Fibroblast of skin of back (primary cell): Measurements from ENCODE around the gene ADCY10.
"Not testable (repeated sequence)": the region's sequence is repeated elsewhere in the genome, so short reads cannot be mapped to it uniquely, and the experiment has no call there.

ENCODE experiments used
- DNase-seq: peaks from one replicate; pipeline ENCODE4 v3.0.0-alpha.2; 2013

Gene ADCY10

DNA sequence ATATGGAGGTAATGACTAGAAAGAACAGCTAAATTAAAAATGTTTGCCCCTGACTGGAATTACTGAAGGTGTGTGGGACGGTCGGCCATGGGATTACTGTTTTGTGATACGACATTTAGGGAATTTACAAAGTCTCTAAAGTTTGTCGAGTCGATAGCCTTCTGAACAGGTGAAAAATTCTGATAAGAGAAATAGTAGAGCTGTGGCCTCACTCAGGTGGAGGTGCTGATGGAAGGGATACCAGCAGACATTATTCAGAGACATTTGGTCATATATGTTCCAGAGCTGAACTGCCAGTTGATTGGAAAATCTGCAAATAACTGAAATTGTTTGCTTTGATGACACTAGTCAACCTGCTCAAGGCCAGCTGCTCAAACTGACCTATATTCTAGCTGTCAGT is 71.1 kb downstream of the ADCY10 start:
- DNase-seq: no peak

- no peak for DNase-seq
Measured at GRCh38 chr1:167841530-167841929, 72.4 kb downstream of the ADCY10 start.

DNA sequence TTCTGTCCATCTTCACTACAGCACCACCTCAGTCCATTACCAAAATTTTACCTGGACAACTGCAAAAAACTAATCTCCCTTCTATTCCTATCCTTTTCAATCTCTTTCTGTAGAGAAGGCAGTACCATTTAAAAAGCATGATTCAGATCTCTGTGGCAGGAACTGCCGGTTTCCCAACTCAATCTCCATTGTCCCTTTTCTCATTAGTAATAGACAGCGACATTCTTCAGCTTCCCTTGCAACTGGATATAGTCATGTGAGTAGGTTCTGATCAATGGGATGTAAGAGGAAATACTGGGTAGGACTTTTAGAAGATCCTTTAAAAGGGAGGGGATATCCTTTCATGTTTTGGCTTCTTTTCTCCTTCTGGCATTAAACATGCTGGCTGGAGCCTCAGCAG is 74.9 kb downstream of the ADCY10 start:
- DNase-seq: no peak

DNA sequence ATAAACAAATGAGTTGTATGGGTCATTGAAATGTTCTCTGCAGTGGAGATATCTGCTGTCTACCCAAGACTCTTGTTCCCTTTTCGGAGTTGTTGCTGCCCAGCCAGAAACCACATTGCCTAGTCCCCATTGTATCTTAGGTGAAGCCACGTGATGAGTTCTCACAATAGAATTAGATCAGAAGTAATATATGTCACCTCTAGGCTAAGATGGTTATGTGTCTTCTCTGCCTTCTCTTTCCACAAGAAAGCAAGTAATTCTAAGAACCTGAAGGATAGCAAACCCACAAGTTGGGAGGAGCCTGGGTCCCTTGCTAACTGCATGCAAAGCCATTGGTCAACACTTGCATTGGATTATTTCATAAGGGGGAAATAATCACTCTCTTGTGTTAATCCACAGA is 76.6 kb downstream of the ADCY10 start:
- no peak for DNase-seq

DNA sequence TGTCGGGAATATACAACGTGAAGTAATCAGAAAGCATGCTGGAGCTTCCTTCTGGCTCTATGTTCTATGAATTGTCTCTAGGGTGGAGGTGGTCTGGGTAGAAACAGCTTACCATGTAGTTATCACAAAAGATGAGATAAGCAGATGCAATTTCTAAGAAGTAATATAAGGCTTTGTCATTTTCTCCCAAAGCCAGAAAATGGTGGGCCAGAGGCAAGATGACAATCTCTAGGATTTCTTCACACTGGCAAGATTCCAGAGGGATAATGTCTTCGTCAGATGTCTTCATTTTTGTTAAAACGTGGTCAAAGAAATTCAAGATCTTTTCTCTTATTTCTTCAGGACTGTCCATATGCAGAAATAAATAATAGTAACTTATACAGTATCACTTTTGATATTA is 77.7 kb downstream of the ADCY10 start:
- DNase-seq: no peak

- no peak for DNase-seq
Measured at GRCh38 chr1:167833904-167834303, 80.0 kb downstream of the ADCY10 start.

- DNase-seq: no peak
Measured at GRCh38 chr1:167832693-167833092, 81.2 kb downstream of the ADCY10 start.

GRCh38 chr1:167830668-167831067 is 83.3 kb downstream of the ADCY10 start:
- not testable (repeated sequence) for DNase-seq

- no peak for DNase-seq
Measured at GRCh38 chr1:167829868-167830267, 84.1 kb downstream of the ADCY10 start.

GRCh38 chr1:167826127-167826526 is 87.8 kb downstream of the ADCY10 start:
- no peak for DNase-seq

GRCh38 chr1:167825419-167826079 is 88.4 kb downstream of the ADCY10 start:
- DNase-seq: no peak

GRCh38 chr1:167824163-167824794 is 89.7 kb downstream of the ADCY10 start:
- no peak for DNase-seq

GRCh38 chr1:167821969-167822685 is 91.8 kb downstream of the ADCY10 start:
- DNase-seq: peak; percentile 71

- no peak for DNase-seq
Measured at GRCh38 chr1:167821356-167821685, 92.6 kb downstream of the ADCY10 start.

DNA sequence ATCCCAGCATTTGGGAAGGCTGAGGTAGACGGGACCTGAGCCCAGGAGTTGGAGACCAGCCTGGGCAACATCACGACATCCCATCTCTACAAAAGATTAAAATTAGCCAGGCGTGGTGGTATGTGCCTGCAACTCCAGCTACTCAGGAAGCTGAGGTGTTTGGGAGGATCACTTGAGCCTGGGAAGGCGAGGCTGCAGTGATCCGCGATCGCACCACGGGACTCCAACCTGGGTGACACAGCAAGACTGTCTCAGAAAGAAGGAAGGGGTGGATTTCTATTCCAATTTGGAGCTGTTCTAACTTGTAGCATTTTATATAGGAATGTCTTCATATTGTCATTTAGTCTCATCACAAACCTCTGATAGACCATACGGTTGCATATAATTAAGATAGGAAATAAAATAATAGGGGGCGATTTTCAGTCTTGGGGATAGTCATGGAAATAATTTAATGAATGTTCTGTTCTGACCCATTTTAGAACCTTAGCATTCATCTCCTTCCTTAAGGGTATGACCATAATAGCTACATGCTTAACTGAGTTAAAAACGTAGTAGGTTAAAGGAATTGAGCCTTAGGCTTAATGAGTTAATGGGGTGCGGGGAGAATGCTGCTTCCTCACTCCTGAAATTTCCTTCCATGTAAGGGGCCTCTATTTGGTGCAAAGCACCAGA is 93.1 kb downstream of the ADCY10 start:
- no peak for DNase-seq

GRCh38 chr1:167819849-167820683 is 93.9 kb downstream of the ADCY10 start:
- peak; percentile 98 for DNase-seq

- no peak for DNase-seq
Measured at GRCh38 chr1:167815650-167816049, 98.3 kb downstream of the ADCY10 start.

- no peak for DNase-seq
Measured at GRCh38 chr1:167812972-167813371, 101.0 kb downstream of the ADCY10 start.

GRCh38 chr1:167808690-167809089 is 105.2 kb downstream of the ADCY10 start:
- no peak for DNase-seq

DNA sequence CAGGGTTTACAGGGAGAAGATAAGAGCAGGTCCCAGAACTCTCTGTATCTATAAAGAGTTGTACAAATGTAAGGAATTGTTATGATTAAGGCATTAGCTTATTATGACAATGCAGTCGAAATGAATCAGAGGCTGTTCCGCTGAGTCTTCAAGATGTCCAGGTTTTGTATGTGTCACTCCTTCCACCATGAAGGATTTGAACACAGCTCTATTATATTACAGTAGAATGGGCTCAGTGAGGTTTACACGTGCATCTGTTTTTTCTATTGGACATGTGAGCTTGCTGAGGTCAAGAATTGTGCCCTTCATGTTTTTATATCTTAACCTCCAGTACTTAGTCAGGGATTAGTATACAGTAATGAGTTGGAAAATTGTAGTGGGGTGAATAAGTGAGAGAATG is 105.8 kb downstream of the ADCY10 start:
- peak; percentile 58 for DNase-seq

DNA sequence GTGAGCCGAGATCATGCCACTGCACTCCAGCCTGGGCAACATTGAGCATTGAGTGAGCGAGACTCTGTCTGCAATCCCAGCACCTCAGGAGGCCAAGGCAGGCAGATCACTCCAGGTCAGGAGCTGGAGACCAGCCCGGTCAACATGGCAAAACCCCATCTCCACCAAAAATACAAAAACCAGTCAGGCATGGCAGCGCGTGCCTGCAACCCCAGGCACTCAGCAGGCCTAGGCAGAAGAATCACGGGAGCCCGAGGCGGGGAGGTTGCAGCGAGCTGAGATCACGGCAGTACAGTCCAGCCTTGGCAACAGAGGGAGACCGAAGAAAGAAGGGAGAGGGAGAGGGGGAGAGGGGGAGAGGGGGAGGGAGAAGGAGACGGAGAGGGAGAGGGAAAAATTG is 107.3 kb downstream of the ADCY10 start:
- DNase-seq: not testable (repeated sequence)

- not testable (repeated sequence) for DNase-seq
Measured at GRCh38 chr1:167806235-167806634, 107.7 kb downstream of the ADCY10 start.
